GM21360 (cell line): ENCODE results near the gene OCEL1.
"Not testable (repeated sequence)": the region's sequence is repeated elsewhere in the genome, so short reads cannot be mapped to it uniquely, and the experiment has no call there.

ENCODE experiments used
- ATAC-seq: cut with Tn5 transposase; IDR thresholded peaks from one replicate; pipeline ENCODE4 v1.9.1; 2021; ENCODE audit warnings: mild to moderate bottlenecking, moderate library complexity; ENCODE audit not compliant: unreplicated experiment

The OCEL1 gene

DNA sequence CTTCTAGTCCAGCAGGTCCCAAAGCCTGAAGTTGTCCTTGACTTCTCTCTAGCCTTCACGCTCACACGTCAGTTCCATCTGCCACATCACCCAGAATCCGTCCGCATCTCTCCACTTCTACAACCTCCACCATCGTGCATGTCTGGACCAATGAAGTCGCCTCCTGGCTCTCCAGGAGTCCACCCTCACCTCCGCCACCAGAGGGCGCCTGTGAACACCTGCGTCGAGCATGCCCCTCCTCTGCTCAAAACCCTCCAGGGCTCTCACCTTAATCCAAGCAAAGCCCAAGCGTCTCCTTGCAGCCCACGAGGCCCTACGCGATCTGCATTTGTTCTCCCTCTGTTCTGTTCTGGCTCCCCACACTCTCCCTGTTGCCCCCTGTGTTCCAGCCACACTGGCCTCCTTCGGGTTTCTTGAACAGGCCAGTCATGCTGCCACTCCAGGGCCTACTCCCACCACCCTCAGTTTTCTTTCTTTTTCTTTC, 34.9 kb downstream of the OCEL1 start:
- peak; percentile 77 for ATAC-seq

GRCh38 chr19:17262557-17262956, 36.5 kb downstream of the OCEL1 start:
- no peak for ATAC-seq

- no peak for ATAC-seq
Observed at GRCh38 chr19:17263712-17264640, 38.0 kb downstream of the OCEL1 start.

- ATAC-seq = no peak
Observed at GRCh38 chr19:17264641-17264979, 38.6 kb downstream of the OCEL1 start, which contains the start of gene USHBP1. USHBP1 (minus strand) TSS chr19:17264745; CDS start chr19:17264299, 446 bp downstream.

- no peak for ATAC-seq
Observed at GRCh38 chr19:17266026-17266425, 40.0 kb downstream of the OCEL1 start.

- ATAC-seq = no peak
Observed at GRCh38 chr19:17266589-17266974, 40.6 kb downstream of the OCEL1 start.

- ATAC-seq = peak; percentile 92
Observed at GRCh38 chr19:17266975-17267788, 41.2 kb downstream of the OCEL1 start, which contains the start of gene BABAM1. BABAM1 (plus strand) TSS chr19:17267443; CDS start chr19:17268807, 1,364 bp downstream.

DNA sequence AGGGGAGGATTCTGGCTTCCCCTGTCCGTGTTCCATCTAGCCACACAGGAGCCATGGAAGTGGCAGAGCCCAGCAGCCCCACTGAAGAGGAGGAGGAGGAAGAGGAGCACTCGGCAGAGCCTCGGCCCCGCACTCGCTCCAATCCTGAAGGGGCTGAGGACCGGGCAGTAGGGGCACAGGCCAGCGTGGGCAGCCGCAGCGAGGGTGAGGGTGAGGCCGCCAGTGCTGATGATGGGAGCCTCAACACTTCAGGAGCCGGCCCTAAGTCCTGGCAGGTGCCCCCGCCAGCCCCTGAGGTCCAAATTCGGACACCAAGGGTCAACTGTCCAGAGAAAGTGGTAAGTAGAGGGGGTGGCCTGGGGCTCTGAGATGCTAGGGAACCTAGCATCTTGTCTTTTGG, 42.7 kb downstream of the OCEL1 start:
- ATAC-seq = no peak

- ATAC-seq = not testable (repeated sequence)
Observed at GRCh38 chr19:17274892-17275291, 48.9 kb downstream of the OCEL1 start.

- ATAC-seq = no peak
Observed at GRCh38 chr19:17275441-17276175, 49.6 kb downstream of the OCEL1 start.
